Activated naive CD4-positive, alpha-beta T cell treated with anti-CD3 and anti-CD28 coated beads, Interleukin-2, amount 50 U/mL, for 16 hours (primary cell): ENCODE measurements around the gene FOXN1.
"Not testable (repeated sequence)": the region's sequence is repeated elsewhere in the genome, so short reads cannot be mapped to it uniquely, and the experiment has no call there.

Experiments used
- DNase-seq: peaks from one replicate; pipeline ENCODE4 v3.0.0-alpha.2; 2020

FOXN1 gene

GRCh38 chr17:28501421-28502284 is 4.5 kb upstream of the FOXN1 start:
- DNase-seq: no peak

- no peak for DNase-seq
Measured at GRCh38 chr17:28503420-28503819, 2.7 kb upstream of the FOXN1 start.

- DNase-seq: no peak
Measured at GRCh38 chr17:28506763-28507487, 777 bp downstream of the FOXN1 start.

- DNase-seq: no peak
Measured at GRCh38 chr17:28507567-28508203, 1.5 kb downstream of the FOXN1 start.

- DNase-seq: no peak
Measured at GRCh38 chr17:28508211-28508724, 2.1 kb downstream of the FOXN1 start.

- no peak for DNase-seq
Measured at GRCh38 chr17:28509789-28510188, 3.6 kb downstream of the FOXN1 start.

- DNase-seq: no peak
Measured at GRCh38 chr17:28511858-28512461, 5.8 kb downstream of the FOXN1 start.

GRCh38 chr17:28513476-28513875 is 7.3 kb downstream of the FOXN1 start:
- no peak for DNase-seq

GRCh38 chr17:28514561-28515002 is 8.4 kb downstream of the FOXN1 start:
- DNase-seq: no peak

GRCh38 chr17:28515518-28515917 is 9.4 kb downstream of the FOXN1 start:
- no peak for DNase-seq

- no peak for DNase-seq
Measured at GRCh38 chr17:28518132-28518531, 12.0 kb downstream of the FOXN1 start.

- DNase-seq: no peak
Measured at GRCh38 chr17:28518578-28518977, 12.4 kb downstream of the FOXN1 start.

- no peak for DNase-seq
Measured at GRCh38 chr17:28519236-28519635, 13.1 kb downstream of the FOXN1 start.

- DNase-seq: no peak
Measured at GRCh38 chr17:28520687-28521086, 14.5 kb downstream of the FOXN1 start.

GRCh38 chr17:28521311-28522085 is 15.3 kb downstream of the FOXN1 start:
- DNase-seq: no peak

- not testable (repeated sequence) for DNase-seq
Measured at GRCh38 chr17:28522281-28522680, 16.1 kb downstream of the FOXN1 start.

- DNase-seq: no peak
Measured at GRCh38 chr17:28523186-28523585, 17.0 kb downstream of the FOXN1 start.

GRCh38 chr17:28523876-28524275 is 17.7 kb downstream of the FOXN1 start:
- no peak for DNase-seq

- DNase-seq: no peak
Measured at GRCh38 chr17:28524476-28525424, 18.6 kb downstream of the FOXN1 start.

GRCh38 chr17:28526381-28526780 is 20.2 kb downstream of the FOXN1 start:
- DNase-seq: no peak

GRCh38 chr17:28527181-28527681 is 21.1 kb downstream of the FOXN1 start:
- no peak for DNase-seq
